Panc1 (cell line): ENCODE results near the gene SNX24.

Experiments
- CTCF ChIP-seq: fragments of 450-650 bp; IDR thresholded peaks from 2 replicates; pipeline ENCODE4 v1.5.1; 2017; ENCODE audit warnings: mild to moderate bottlenecking
- POLR2AphosphoS5 ChIP-seq: IDR thresholded peaks from 2 replicates; pipeline ENCODE4 v1.6.1; 2012; ENCODE audit warnings: mild to moderate bottlenecking, low read depth, low read length, moderate library complexity
- TCF7L2 ChIP-seq: IDR thresholded peaks from 2 replicates; pipeline ENCODE4 v1.6.1; 2011; ENCODE audit warnings: mild to moderate bottlenecking, low read depth, low read length, inconsistent platforms

GRCh38 chr5:123036391-123037103, 191.1 kb downstream of the SNX24 start, which contains the start of gene PPIC:
- TF ChIP-seq CTCF (no peak), POLR2AphosphoS5 (peak; percentile 79; the same call in 1 of the 2 replicates), TCF7L2 (no peak)
